HG03064 (cell line): ENCODE data around the gene JAKMIP1.
"Not testable (repeated sequence)": the region's sequence is repeated elsewhere in the genome, so short reads cannot be mapped to it uniquely, and the experiment has no call there.

ENCODE experiments used
- ATAC-seq: cut with Tn5 transposase; IDR thresholded peaks from one replicate; pipeline ENCODE4 v1.9.1; 2021; ENCODE audit warnings: low read depth; ENCODE audit not compliant: unreplicated experiment

JAKMIP1 gene

DNA sequence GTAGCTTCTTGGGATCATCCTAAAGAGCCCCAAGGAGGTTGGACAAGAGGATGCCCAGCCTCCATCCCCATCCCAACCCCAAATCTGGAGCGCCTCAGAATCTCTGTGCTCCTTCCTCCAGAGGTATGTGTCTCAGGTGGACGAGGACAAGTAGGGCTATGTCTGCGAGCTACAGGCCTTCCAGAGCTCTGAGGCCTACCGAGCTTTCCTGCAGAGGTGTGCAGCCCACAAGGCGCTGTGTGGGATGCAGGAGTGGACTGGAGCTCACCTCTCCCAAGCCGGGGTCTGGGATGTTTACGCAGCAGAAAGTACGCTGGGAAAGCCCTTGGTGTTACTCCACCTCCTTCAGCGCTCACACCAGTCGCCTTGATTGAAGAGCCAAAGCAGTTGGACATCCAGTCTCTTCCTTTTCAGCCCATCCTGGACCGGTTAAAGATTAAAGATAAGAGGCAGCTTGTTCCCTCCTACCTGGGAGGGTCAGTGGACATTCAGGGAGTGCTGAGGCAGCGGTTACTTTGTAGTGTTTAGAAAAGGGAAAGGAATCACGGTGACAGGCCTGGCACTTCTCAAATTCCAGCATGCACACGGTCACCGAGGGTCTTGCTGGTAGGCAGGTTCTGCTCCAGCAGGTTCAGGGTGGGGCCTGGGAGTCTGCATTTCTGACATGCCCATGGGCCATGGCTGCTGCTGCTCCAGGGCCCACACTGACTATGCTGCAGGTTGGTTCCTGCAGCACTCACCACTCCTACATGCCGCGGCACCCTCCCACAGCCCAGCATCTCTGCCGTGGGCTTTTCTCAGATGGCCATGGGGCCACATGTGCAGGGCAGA lies 29.5 kb upstream of the JAKMIP1 start:
- ATAC-seq: no peak

DNA sequence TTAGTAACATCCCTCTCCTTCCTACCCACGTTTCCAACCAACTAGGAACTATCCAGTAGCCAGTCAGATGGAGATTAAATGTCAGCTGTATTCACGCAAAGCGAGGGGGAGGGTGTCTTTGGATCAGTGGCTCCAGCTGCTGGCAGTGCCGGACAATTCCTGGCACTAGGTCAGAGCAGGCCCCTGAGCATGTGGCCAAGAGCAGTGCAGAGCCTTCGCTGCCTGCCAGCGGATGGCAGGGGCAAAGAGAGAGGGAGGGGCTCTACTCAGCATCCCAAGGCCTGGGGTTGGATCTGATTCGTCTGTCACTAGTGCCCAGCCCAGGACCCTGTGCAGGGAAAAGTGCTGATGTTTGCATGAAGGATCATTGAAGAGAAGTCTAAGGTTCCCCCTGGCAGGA lies 28.7 kb upstream of the JAKMIP1 start:
- ATAC-seq: no peak

DNA sequence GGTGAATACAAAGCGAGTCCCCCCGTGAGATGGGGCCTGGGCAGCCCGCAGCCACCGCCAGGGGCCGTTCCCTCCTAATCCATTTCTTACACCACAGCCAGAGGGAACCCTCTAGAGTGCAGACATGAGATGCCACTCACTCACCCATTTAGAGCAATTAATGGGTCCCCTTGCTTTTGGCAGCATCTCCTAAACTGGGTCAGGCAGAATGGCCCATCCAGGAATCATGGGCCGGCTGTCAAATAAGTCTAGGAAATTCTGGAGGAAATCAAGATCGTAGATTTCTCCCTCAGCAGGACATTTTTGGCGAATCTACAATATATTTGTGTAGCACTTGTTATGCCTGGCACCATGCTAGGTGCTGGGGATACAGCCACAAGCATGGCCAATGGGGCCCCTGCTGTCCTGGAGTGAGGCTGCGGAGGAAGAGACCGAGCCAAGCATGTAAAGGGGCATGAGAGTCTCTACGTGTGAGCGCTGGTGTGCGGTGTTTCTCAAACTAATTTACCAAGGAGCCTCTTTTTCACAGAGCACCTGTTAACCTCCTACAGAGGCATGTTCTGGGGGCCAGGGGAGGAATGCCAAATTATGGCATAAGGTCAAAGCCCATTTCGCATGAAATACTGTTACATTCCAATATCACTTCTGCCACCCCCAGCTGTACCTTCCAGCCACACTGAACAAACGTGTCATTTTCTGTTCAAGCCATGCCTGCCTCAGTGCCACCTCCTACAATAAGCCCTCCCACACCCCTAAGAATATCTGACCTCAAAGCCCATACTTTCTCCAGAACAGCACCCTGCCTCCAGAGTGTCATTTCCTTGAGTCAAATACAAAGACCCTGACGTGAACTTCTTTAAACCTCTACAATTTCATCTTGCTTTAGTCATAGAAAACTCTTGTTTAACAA lies 28.1 kb upstream of the JAKMIP1 start:
- no peak for ATAC-seq

DNA sequence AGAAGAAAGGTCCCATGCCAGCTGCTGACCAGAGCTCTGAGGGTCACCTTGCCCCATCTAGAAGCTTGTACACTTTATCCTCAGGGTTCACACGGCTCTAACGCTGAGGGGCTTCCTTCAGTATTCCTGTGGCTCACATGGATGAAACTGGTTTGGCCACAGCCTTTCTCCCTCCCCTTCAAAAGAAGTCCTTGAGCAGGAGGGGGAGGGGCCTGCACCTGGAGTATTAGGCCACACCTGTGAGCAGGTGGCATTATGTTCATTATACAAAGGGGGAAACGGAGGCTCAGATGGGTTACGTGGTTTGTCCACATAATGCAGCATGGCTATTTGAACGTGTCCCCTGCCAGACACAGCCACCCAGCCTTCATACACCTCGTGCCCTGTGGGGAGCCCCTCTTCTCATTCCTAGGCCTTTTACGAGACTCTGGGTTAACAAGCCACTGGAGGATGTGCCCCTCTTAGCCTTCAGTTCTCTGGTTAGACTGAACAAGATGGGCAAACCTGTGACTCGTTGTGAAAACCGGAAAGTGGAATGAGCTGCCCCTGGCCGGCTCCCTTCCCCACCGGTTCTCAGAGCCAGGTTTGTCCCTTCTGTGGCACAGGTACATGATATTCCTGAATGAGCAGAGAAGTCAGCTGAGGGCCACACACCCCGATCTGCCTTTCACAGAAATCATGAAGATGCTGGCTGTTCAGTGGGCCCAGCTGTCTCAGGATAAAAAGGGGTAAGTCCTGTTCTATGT lies 27.2 kb upstream of the JAKMIP1 start:
- no peak for ATAC-seq

DNA sequence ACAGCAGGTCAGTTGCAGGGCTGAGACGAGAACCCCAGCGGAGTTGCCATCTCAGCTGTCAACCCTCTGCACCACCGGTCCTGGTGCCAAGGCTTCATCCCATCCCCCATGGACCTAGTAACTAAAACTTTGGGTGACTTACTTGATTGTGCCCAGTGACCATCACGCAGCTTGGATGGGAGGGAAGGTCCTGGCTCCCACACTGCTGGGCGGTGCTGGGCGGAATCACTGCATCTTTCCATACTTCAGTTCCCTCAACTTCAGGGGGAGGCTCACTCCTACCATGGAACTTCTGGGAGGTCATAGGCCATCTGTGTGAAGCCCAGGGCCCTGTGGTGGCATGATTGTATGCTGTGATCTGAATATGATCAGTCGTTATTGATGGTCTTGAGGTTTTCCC lies 26.2 kb upstream of the JAKMIP1 start:
- no peak for ATAC-seq

DNA sequence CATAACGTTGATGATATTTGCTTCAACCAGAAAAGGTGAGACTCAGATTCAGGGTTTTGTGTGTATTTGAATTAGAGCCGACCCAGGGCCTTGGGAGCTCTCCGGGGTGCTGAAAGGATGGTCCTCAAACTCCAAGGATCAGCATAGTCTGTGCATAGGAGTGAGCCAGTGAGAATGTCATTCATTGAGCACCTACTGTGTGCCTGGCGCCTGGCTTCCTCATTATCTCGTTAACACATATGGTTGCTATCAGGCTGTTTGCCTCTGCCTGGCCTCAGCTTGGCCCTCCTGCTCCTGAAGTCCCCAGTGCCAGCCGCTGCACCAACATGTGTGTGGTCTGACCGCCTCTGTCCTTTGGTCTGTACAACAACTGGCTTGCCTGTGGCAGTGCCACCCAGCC lies 25.1 kb upstream of the JAKMIP1 start:
- no peak for ATAC-seq

DNA sequence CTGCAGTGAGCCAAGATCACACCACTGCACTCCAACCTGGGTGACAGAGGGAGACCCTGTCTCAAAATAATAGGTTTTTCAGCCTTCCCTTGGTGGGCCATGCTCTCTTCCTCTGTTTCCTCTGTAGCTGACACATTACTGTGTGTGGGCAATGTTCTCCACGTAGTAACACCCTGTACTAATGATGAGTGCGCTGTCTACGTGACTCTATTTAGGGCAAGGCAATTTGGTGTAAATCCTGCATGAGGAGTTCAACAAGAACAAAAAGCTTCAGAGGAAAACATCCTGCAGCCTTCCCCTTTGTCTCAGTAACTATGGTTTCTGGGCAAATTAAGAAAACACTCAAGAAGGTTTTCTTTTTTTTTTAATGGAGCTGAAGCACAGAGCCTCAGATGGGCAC lies 24.4 kb upstream of the JAKMIP1 start:
- ATAC-seq: no peak

DNA sequence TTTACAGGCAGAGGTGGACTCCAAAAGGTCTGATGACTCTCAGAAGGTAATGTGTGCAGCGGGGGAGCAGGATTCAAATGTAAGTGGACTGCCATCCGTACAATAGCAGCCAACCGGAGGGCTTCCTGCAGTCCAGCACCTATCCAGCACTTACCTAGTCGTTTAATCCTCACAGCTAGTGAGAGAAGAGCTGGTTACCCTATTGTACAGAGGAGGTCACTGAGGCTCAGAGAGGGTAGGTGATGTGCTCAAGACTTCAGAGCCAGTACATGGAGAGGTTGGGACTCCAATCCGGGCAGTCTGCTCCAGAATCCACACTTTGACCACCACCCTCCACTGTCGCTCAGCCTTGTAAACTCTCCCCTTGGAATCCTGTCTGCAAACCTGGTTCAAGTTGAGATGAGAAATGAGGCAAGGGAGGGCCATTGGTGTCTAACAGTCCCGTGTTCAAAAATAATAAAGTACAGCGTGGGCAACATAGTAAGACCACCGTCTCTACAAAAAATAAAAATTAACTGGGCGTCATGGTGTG lies 22.5 kb upstream of the JAKMIP1 start:
- no peak for ATAC-seq

DNA sequence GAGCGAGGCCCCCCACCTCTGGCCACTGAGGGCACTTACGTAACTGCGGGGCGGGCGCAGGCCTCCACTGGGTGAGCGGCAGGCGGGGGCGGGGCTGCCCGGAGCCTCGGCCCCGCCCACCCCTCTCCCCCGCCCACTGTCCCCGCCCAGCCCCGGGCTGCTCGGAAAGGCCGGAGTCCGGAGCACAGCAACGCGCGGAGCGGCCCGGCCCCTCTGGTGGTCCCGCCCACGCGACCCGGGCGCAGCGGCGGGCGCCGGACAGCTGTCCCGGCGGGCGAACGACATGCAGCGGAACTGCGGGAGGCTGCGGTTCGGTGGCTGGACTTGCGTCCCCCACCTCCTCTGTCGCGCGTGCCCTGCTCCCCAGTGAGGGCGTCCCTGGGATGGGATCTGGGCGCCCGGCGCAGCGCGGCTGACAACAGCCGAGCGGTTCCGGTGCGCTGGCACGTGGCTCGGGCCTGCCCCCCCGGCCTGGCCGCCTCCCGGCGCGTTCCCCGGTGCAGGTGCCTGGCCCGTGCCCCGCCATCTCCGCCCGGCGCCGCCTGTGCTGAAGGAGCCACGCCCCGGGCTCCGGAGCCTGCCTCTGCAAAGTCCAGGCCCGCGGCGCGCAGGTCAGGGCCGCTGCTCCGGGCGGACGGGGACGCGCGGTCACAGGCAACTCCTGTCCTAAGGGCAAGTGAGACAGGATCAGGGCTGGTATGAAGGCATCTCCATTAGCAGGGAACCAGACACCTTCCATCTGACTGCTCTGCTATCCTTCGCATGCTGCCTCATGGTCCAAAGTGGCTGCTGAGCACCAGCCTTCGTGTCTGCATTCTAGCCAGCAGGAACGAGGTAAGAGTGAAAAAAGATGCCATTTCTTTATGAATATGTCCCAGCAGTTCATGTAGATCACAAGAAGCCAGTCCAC lies 21.8 kb upstream of the JAKMIP1 start:
- no peak for ATAC-seq

DNA sequence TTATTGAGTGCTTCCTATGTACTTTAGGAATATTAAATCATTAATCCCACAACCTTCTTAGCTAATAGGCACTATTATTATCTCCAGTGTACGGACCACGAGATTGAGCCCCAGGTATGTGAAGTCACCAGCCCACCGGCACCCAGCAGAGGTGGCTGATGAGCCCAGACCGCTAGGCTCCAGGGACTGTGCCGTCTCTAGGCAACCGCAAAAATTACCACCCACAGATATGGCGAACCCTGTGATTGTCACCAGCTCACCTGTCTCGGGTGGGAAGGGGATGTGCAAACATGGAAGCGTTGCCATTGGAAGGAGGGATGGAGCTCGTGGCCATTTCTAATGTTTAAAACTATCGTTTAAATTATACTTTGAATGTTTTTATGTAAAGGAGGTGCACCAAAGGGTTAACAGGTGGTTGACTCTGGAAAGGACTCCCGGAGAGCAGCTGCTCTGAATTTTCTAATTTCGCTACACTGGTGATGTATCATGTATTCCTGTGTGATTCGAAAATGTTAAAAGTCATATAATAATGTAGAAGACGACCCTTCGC lies 21.0 kb upstream of the JAKMIP1 start:
- no peak for ATAC-seq

DNA sequence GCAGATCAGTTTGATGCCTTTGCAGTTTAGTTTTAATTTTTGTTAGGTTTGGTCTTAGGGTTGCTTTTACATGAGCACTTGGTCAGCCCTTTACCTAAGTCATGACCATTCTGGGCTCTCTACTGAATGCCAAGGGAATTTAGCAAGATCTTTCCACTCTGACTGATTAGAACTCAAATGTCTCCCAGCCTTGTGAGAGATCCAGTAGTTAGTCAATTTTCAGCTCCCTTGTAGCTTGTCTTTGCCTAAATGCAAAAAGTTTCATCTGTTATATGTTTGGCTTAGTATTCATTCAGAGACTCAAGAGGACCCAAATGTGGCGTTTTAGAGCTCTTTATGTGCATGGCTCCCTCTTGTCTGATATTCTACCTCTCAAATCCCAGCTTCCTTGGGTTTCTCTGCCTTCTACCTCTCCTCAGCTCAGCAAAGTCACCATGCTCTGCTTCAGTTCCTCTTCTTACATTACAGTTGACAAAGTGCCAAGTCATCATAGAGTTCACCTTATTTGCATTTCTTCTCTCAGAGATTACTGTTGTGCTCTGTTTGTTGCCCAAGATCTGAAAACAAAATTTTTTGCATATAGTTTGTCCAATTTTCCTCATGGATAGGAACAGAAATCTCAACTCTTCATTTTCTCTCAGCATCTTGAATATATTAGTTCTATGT lies 17.5 kb upstream of the JAKMIP1 start:
- ATAC-seq: peak; percentile 79

DNA sequence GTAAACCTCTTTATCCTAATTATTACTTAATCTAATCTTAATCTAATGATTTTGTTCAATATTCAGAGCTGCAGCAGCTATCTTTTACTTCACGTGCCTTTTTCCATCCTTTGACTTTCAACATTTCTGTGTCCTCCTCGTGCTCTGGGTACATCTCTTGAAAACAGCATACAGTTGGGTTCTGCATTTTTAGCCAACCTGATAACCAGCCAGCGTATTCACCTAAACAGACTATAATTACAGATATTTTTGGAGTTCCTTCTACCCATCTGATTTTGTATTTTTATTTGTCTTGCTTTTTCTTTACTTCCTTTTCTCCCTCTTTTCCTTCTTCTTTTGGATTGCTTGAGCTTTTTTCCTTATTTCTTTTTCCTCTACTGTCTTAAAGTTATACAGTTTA lies 16.2 kb upstream of the JAKMIP1 start:
- no peak for ATAC-seq

DNA sequence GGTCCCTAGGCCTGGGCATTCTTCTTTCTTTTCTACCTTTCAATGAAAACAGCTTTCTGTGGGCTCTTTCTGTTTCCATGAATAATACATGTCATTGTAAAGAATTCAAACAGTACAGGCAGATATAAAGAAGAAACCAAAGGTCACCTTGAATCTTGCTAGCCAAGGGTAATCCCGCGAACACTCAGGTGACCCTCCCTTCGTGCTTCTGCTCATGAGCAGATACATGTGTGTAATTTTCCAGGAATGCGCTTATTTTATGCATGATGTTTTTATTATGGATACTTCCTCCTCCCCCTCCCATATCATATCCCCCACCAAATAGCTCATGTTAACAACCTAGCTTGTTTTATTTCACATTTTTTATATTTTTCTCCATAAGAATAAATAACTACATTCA lies 9.6 kb upstream of the JAKMIP1 start:
- no peak for ATAC-seq

DNA sequence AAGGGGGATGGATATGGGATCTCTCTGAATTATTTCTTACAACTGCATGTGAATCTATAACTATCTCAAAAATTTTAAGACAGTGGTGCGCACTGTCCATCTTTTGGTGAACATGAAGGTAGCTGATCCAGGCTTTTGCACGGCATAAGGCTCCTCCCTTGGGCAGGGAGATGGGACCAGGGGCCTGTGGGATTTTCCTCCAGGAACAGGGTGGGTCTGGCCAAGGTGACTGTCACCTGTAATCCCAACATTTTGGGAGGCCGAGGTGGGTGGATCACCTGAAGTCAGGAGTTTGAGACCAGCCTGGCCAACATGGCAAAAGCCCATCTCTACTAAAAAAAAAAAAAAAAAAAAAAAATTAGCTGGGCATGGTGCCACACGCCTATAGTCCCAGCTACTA lies 8.9 kb upstream of the JAKMIP1 start:
- not testable (repeated sequence) for ATAC-seq

DNA sequence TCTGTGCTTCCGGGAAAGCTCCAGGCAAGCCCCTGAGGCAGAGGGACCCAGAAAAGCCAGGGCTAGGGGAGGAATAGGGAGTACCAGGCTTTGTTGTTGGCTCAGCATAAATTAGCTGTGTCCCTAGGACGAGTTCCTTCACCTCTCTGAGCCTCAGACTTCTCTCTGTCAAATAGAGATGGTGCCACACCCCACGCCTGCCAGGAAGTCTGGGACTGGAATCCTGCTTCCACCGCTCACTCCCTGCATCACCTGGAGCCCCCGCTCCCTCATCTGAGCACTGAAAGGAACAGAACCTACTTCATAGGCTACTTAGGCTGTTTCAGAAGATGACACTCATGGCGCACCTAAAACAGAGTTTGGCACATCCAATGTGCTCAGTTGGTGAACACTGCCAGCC lies 8.1 kb upstream of the JAKMIP1 start:
- ATAC-seq: no peak

DNA sequence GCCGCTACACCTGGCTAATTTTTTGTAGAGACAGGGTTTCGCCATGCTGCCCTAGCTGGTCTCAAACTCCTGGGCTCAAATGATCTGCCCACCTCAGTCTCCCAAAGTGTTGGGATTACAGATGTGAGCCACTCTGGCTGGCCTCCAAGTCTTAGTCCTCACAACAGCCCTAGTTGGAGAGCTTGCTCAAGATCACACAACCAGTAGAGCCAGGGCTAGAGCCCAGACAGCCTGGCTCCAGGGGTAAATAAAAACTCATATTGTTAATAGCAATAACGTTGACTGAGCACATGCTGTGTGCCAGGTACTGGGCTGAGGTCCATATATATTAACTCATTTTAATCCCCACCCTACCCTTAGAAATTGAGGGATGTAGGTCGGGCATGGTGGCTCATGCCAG lies 7.3 kb upstream of the JAKMIP1 start:
- no peak for ATAC-seq

DNA sequence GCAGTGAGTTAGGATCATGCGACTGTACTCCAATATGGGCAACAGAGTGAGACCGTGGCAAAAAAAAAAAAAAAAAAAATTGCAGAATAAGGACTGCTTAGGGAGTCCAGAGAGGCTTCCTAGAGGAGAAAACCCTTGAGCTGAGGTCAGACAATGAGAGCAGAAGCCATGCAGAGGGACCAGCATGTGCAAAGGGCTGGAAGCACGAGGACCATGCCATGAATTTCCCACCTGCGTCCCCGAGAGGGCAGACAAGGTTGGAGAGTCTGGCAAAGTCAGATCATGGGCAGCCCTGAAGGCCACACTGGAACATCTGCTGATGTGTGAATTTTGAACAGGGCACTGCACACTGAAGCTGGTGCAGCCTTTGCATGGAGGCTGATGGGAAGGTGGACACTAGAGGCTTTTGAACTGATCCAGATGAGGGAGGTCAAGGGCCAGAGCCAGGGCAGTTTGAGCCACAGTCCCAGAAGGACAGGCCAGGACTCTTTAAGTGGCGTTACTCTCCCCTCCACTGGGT lies 6.5 kb upstream of the JAKMIP1 start:
- no peak for ATAC-seq

DNA sequence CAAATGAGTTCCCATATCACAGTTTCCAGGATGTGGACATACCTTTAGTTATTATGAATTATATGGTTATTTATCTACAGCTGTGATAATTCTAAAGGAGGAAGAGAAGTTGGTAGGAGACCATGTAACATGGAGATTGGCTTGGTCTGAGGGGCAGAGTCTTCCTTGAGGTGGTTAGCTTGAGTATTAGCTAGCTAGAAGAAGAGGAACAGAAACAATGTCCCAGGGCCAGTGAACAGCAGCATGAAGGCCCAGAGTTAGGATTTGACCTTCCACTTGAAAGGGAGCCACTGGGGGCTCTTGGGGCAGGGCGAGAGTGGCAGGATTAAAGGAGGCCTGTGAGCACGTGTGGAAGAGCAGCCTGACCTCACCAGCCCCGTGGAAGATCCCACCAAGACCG lies 5.6 kb upstream of the JAKMIP1 start:
- ATAC-seq: no peak

DNA sequence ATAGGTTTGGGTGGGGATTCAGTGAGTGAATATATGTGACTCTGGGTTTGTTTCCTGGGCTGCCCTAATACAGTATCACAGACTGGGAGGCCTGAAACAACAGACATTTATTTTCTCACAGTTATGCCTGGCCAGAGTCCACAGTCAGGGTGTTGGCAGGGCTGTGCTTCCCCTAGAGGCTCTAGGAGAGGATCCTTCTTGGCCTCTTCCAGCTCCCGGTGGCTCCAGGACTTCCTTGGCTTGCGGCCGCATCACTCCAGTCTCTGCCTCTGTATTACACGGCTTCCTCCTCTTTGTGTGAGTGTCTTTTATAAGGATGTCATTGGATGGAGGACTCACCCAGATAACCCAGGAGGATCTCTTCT lies 5.2 kb upstream of the JAKMIP1 start:
- ATAC-seq: no peak
